CD14-positive monocyte (primary cell): Measurements from ENCODE around the gene CCDC97. TPM values are rescaled to one million over a fixed set of nuclear protein-coding genes. Genes with fewer than 3 reads are reported as not detected.

Source experiments
- DNase-seq, 3 donors: peaks; one replicate each; pipeline ENCODE4 v3.0.0-alpha.2; 2011 to 2022
- H2AFZ ChIP-seq: 2 replicates; pipeline ENCODE4 v1.6.0; 2012; ENCODE audit warnings: mild to moderate bottlenecking, low read depth, low read length, inconsistent platforms; ENCODE audit not compliant: insufficient read depth, poor library complexity, severe bottlenecking
- H3K27ac ChIP-seq, 2 donors: 1 replicate in 1 of 2; 2 replicates in 1 of 2; pipeline ENCODE4 v1.5.1; 2012 to 2013; ENCODE audit warnings: low read length in 2 of 2, control low read depth in 1 of 2, inconsistent platforms in 1 of 2, low read depth in 1 of 2, mild to moderate bottlenecking in 1 of 2
- H3K27me3 ChIP-seq, 2 donors: one replicate each; pipeline versions ENCODE4 v1.6.0 to v1.6.1; 2011 to 2013; ENCODE audit warnings: low read length in 2 of 2; ENCODE audit not compliant: control insufficient read depth in 2 of 2, insufficient read depth in 2 of 2
- H3K36me3 ChIP-seq, 2 donors: replicated peaks in 1 of 2; 1 replicate in 1 of 2; 2 replicates in 1 of 2; pipeline versions ENCODE4 v1.5.1 to v1.6.1; 2012 to 2013; ENCODE audit warnings: low read length in 2 of 2, control low read depth in 1 of 2, inconsistent platforms in 1 of 2, mild to moderate bottlenecking in 1 of 2; ENCODE audit not compliant: insufficient read depth in 2 of 2, control insufficient read depth in 1 of 2
- H3K4me1 ChIP-seq, 2 donors: 1 replicate in 1 of 2; 2 replicates in 1 of 2; pipeline versions ENCODE4 v1.5.1 to v1.6.1; 2012 to 2013; ENCODE audit warnings: low read length in 2 of 2, control low read depth in 1 of 2, inconsistent platforms in 1 of 2, mild to moderate bottlenecking in 1 of 2, moderate library complexity in 1 of 2; ENCODE audit not compliant: insufficient read depth in 2 of 2, control insufficient read depth in 1 of 2
- H3K4me2 ChIP-seq: replicated peaks from 2 replicates; pipeline ENCODE3; 2012; ENCODE audit warnings: low read length, moderate library complexity, mild to moderate bottlenecking; ENCODE audit not compliant: poor library complexity, severe bottlenecking; ENCODE audit errors: extremely low read depth
- H3K4me3 ChIP-seq, 3 experiments: fragments of 200-600 bp in 1 of 3; sonication (generic) in 1 of 3; replicated peaks in 1 of 3; 1 replicate in 2 of 3; 2 replicates in 1 of 3; pipeline ENCODE4 v1.5.1; 2011 to 2013; ENCODE audit warnings: low read length in 3 of 3, mild to moderate bottlenecking in 3 of 3, control low read depth in 2 of 3, low read depth in 2 of 3, inconsistent platforms in 1 of 3, moderate library complexity in 1 of 3
- H3K79me2 ChIP-seq: 2 replicates; pipeline ENCODE4 v1.6.0; 2012; ENCODE audit warnings: mild to moderate bottlenecking, control low read depth, inconsistent platforms, low read length, moderate library complexity; ENCODE audit not compliant: insufficient read depth
- H3K9ac ChIP-seq: 2 replicates; pipeline ENCODE4 v1.6.0; 2017; ENCODE audit warnings: low read length, mild to moderate bottlenecking; ENCODE audit not compliant: insufficient read depth, poor library complexity, severe bottlenecking
- H3K9me3 ChIP-seq, 2 donors: replicated peaks in 1 of 2; 1 replicate in 1 of 2; 2 replicates in 1 of 2; pipeline versions ENCODE4 v1.5.1 to v1.6.1; 2012 to 2013; ENCODE audit warnings: low read length in 2 of 2, control low read depth in 1 of 2; ENCODE audit not compliant: control insufficient read depth in 1 of 2, insufficient read depth in 1 of 2
- H4K20me1 ChIP-seq: 2 replicates; pipeline ENCODE4 v1.6.0; 2012; ENCODE audit warnings: mild to moderate bottlenecking, low read length, control low read depth, moderate library complexity; ENCODE audit not compliant: insufficient read depth
- H3K27ac Mint-ChIP-seq, 7 donors: one replicate each; pipeline ENCODE4 v1.8.0; 2020; ENCODE audit warnings: mild to moderate bottlenecking in 7 of 7, mixed read lengths in 7 of 7, moderate library complexity in 6 of 7, inconsistent platforms in 2 of 7
- H3K27me3 Mint-ChIP-seq, 3 donors: one replicate each; pipeline ENCODE4 v1.8.0; 2021 to 2022; ENCODE audit warnings: low read depth in 3 of 3, mild to moderate bottlenecking in 3 of 3, mixed read lengths in 3 of 3, moderate library complexity in 3 of 3, inconsistent platforms in 1 of 3
- H3K36me3 Mint-ChIP-seq, 2 donors: one replicate each; pipeline ENCODE4 v1.8.0; 2020; ENCODE audit warnings: mixed read lengths in 2 of 2, inconsistent platforms in 1 of 2, mild to moderate bottlenecking in 1 of 2
- H3K4me1 Mint-ChIP-seq: one replicate; pipeline ENCODE4 v1.8.0; 2020; ENCODE audit warnings: mild to moderate bottlenecking, mixed read lengths
- H3K4me3 Mint-ChIP-seq, 2 donors: one replicate each; pipeline ENCODE4 v1.8.0; 2020; ENCODE audit warnings: mild to moderate bottlenecking in 2 of 2, mixed read lengths in 2 of 2, moderate library complexity in 1 of 2
- H3K9me3 Mint-ChIP-seq, 7 donors: one replicate each; pipeline ENCODE4 v1.8.0; 2020 to 2022; ENCODE audit warnings: mixed read lengths in 7 of 7, mild to moderate bottlenecking in 6 of 7, moderate library complexity in 6 of 7, inconsistent platforms in 2 of 7
- WGBS: methylation state at CpG from one replicate; pipeline ENCODE4 v1.1.5; 2013; ENCODE audit warnings: missing lambda C conversion rate; ENCODE audit not compliant: insufficient coverage; 5-methylcytosine and 5-hydroxymethylcytosine counted together
- intact Hi-C, 2 donors: fragments of 100-400 bp; cut with micrococcal nuclease; formaldehyde crosslinking; loops; one replicate each; pipeline versions ENCODE4 v1.15.0 to v1.15.1; 2023
- polyA plus RNA-seq, 3 donors: library from polyadenylated mRNA; depleted of rRNA in 1 of 3; unstranded in 2 of 3; stranded (reverse) in 1 of 3; fragments of 300-500 nt in 2 of 3; fragments of >200 nt in 1 of 3; fragmentation: Illumina TruSeq in 2 of 3; gene quantifications; 1 replicate in 2 of 3; 2 replicates in 1 of 3; pipeline ENCODE4 v1.2.3, GENCODE V29; 2012 to 2021
- TF ChIP-seq, protein P1 (sequence below): fragments of 200-600 bp; IDR thresholded peaks from one replicate; pipeline ENCODE4 v1.8.0; 2022; ENCODE audit warnings: antibody characterized with exemption, mild to moderate bottlenecking

The CCDC97 gene
- polyA plus RNA-seq, 3 donors: 6.1 to 13.0 (median 8.8) TPM

GRCh38 chr19:41334793-41335192 is 24.8 kb downstream of the CCDC97 start:
- Histone ChIP-seq H3K4me2 (peak overlapping the region; percentile 72), H3K36me3 (peaks cover 53 to 86% of the 10 kb centered on the region in 2 donors), H4K20me1 (peaks cover 63% of the 10 kb centered on the region), H3K4me1 (peaks cover 60 to 81% of the 10 kb centered on the region in 2 donors), H3K27me3 (no peaks in the 10 kb centered on the region), H2AFZ (no peak overlapping the region), H3K9me3 (no peaks in the 10 kb centered on the region), H3K4me3 (peak overlapping the region; percentile 2 to 67 (median 22)), H3K9ac (peak overlapping the region; percentile 71), H3K27ac (peak overlapping the region; percentile 94 to 98), H3K79me2 (peaks cover 87% of the 10 kb centered on the region)
- TF ChIP-seq, protein P1, sequence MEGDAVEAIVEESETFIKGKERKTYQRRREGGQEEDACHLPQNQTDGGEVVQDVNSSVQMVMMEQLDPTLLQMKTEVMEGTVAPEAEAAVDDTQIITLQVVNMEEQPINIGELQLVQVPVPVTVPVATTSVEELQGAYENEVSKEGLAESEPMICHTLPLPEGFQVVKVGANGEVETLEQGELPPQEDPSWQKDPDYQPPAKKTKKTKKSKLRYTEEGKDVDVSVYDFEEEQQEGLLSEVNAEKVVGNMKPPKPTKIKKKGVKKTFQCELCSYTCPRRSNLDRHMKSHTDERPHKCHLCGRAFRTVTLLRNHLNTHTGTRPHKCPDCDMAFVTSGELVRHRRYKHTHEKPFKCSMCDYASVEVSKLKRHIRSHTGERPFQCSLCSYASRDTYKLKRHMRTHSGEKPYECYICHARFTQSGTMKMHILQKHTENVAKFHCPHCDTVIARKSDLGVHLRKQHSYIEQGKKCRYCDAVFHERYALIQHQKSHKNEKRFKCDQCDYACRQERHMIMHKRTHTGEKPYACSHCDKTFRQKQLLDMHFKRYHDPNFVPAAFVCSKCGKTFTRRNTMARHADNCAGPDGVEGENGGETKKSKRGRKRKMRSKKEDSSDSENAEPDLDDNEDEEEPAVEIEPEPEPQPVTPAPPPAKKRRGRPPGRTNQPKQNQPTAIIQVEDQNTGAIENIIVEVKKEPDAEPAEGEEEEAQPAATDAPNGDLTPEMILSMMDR: no peak
- peaks cover 50 to 86% of the 10 kb centered on the region in 2 donors for H3K36me3 Mint-ChIP-seq
- peak; percentile 77 to 89 (median 86) for DNase-seq
- H3K27me3 Mint-ChIP-seq: peaks cover 0 to 2% (median 0%) of the 10 kb centered on the region in 3 donors
- H3K9me3 Mint-ChIP-seq: no peaks in the 10 kb centered on the region
- no CpG with 5 or more reads among the region's 5 CpGs for WGBS
- peaks cover 69% of the 10 kb centered on the region for H3K4me1 Mint-ChIP-seq
- peak overlapping the region; percentile 66 to 87 for H3K4me3 Mint-ChIP-seq
- peak overlapping the region; percentile 95 to 99 (median 98) for H3K27ac Mint-ChIP-seq
- intact Hi-C loops: no loop called here

DNA sequence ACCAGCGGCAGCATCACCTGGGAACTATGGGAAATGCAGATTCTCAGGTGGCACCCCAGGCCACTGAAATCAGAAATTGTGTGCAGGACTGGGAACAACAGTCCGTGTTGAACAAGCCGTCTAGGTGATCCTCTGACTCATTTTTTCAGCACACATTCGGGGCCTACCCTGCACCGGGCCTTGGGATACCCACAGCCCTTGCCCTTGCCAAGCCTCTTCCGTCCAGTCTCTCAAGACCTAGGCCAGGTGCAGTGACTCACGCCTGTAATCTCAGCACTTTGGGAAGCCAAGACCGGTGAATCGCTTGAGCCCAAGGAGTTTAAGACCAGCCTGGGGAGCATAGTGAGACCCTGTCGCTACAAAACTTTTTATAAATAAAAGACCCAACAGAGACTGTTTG is 25.5 kb downstream of the CCDC97 start:
- 89% methylated on average over 7 of the region's 10 CpGs for WGBS
- peaks cover 54 to 74% of the 10 kb centered on the region in 2 donors for H3K4me1 ChIP-seq
- H3K36me3 ChIP-seq: peaks cover 53 to 86% of the 10 kb centered on the region in 2 donors
- peaks cover 89% of the 10 kb centered on the region for H3K79me2 ChIP-seq
- intact Hi-C loops: no loop called here
- H4K20me1 ChIP-seq: peaks cover 70% of the 10 kb centered on the region
- TF ChIP-seq, protein P1: no peak
- no peaks in the 10 kb centered on the region for H3K9me3 Mint-ChIP-seq
- peaks cover 0 to 2% (median 0%) of the 10 kb centered on the region in 3 donors for H3K27me3 Mint-ChIP-seq
- peak overlapping the region in 1 of 3 experiments; percentile 67 for H3K4me3 ChIP-seq
- no peaks in the 10 kb centered on the region for H3K27me3 ChIP-seq
- peak overlapping the region; percentile 72 for H3K4me2 ChIP-seq
- DNase-seq: peak in 1 of 3 donors; percentile 37
- peak overlapping the region in 1 of 2 donors; percentile 15 for H3K4me3 Mint-ChIP-seq
- peaks cover 69% of the 10 kb centered on the region for H3K4me1 Mint-ChIP-seq
- H3K36me3 Mint-ChIP-seq: peaks cover 52 to 86% of the 10 kb centered on the region in 2 donors
- no peaks in the 10 kb centered on the region for H3K9me3 ChIP-seq
- H2AFZ ChIP-seq: no peak overlapping the region
- H3K27ac Mint-ChIP-seq: peak overlapping the region; percentile 95 to 99 (median 98)
- H3K27ac ChIP-seq: peak overlapping the region; percentile 94 to 98
- H3K9ac ChIP-seq: peak overlapping the region; percentile 71
